ENCODE data around the gene PCNT.
"Not testable (repeated sequence)": the region's sequence is repeated elsewhere in the genome, so short reads cannot be mapped to it uniquely, and the experiment has no call there.

PCNT gene

GRCh38 chr21:46310260-46310659, 13.7 kb upstream of the PCNT start:
- not testable (repeated sequence) for FAIRE-seq

DNA sequence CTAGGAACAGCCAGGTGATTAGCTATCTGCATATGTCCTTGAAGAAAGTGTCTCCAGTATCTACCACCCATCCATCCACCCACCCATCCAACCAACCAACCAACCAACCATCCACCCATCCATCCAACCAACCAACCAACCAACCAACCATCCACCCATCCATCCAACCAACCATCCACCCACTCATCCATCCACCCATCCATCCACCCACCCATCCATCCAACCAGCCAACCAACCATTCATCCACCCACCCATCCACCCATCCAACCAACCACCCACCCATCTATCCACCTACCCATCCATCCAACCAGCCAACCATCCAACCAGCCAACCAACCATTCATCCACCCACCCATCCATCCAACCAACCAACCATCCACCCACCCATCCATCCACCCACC, 12.4 kb upstream of the PCNT start:
- FAIRE-seq, result no peak

DNA sequence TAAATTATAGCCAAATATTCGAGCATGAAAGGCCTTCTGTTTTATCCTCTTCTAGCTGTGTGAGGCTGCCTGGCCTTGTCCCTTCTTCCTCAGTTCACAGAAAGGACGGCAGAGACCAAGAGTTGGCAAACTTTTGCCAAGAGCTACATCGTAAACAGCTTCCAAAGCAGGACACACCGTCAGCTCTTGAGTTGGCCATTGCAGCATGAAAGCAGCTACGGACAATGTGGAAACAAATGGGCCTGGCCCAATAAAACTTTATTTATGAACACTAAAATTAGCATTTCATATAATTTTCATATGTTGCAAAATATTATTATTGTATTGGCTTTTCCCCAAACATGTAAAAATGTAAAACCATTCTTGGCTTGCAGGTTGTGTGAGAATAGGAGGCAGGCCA, 11.0 kb upstream of the PCNT start:
- FAIRE-seq, result no peak

- no peak for FAIRE-seq
Measured at GRCh38 chr21:46314441-46315020, 9.4 kb upstream of the PCNT start.

DNA sequence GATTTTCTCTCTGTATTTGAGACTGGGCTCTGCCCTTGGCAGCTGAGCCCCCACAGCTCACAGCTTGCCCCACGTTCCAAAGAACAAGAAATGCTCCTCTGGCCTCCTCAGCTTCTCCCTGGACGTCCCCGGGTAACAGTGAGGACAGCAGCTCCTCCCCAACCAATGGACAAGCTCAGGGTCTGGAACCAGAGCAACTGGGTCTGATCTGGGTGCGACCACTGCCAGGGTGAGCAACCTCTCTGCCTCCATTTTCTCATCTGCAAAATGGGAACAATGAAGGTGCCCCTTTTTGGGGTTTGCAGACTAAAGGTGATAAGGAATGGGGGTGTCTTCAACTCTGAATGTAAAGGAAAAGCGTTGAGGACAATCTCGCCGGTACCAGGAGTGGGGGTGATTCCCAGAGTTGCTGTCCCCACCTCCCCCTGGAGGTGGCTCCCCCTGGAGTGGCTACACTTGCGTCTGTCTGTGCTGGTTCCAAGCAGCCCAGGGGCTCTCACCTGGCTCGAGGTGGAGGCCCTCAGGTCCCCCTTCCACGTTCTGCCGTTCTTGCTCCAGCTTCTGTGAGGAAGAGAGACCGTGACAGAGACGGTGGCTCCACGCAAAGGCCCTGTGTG, 7.1 kb upstream of the PCNT start:
- FAIRE-seq, result no peak

GRCh38 chr21:46317710-46318463, 6.1 kb upstream of the PCNT start:
- FAIRE-seq, result no peak

GRCh38 chr21:46318464-46318845, 5.5 kb upstream of the PCNT start:
- no peak for FAIRE-seq

GRCh38 chr21:46319186-46319585, 4.8 kb upstream of the PCNT start:
- FAIRE-seq, result no peak

- no peak for FAIRE-seq
Measured at GRCh38 chr21:46320331-46320801, 3.6 kb upstream of the PCNT start.

GRCh38 chr21:46322351-46323226, 1.4 kb upstream of the PCNT start:
- no peak for FAIRE-seq

- no peak for FAIRE-seq
Measured at GRCh38 chr21:46323227-46323709, 688 bp upstream of the PCNT start.

DNA sequence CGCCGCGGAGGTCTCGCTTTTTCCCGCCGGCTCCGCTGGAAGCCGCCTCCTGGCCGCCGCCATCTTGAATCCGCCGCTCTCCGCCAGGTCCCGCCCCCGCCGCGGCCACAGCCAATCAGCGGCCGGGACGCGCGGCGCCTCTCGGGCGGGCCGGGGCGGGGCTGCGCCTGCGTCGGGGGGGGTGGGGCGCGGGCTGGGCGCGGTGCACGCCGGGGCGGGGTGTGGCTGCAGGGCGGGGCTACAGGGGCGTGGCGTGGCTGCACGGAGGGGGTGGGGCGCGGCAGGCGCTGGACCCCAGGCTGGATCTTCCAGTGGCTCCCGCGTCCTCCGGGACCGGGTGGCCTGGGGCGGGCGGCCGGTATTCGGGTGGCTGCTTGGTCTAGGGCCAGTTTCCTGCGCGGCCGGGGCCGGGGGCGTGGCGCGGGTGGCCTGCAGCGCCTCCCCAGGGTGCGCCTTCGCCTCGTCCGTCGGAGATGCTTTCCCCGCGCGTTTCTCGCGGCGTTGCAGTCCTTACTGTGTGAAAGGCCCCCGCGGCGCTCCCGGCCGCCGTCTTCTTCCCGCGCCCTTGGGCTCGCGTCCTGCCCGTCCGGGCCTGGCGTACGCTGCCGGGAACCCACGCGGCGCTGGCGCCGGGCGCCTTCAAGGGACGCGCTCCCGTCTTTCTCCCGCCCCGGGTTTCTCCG, 575 bp downstream of the PCNT start:
- no peak for FAIRE-seq

GRCh38 chr21:46325073-46325912, 1.3 kb downstream of the PCNT start:
- no peak for FAIRE-seq

- FAIRE-seq, result no peak
Measured at GRCh38 chr21:46326110-46326703, 2.3 kb downstream of the PCNT start.

DNA sequence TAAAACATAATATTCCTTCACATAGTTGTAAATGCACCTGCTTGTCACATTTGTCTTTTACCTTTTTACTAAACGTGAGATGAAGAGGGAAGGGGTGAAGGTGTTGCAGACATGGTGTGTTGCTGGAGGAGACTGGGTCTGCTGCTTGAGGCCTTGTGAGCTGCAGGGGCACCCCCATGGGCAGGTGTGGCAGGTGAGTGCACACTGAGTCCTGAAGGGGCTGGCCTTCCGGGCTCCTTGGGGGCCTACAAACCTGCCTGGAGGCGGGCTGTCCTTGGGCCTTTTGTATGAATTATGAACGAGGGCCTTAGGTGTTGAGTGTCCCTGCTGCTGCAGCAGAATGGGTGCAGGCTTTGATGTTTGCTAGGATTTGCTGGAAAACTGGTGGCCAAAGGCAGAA, 3.8 kb downstream of the PCNT start:
- no peak for FAIRE-seq

- no peak for FAIRE-seq
Measured at GRCh38 chr21:46328151-46328550, 4.2 kb downstream of the PCNT start.

- no peak for FAIRE-seq
Measured at GRCh38 chr21:46329796-46330195, 5.8 kb downstream of the PCNT start.

- no peak for FAIRE-seq
Measured at GRCh38 chr21:46334351-46335140, 10.6 kb downstream of the PCNT start.

- FAIRE-seq, result no peak
Measured at GRCh38 chr21:46336603-46337002, 12.6 kb downstream of the PCNT start.

GRCh38 chr21:46340998-46341397, 17.0 kb downstream of the PCNT start:
- FAIRE-seq, result no peak
